DND-41 (cell line): Measurements from ENCODE around the gene AUTS2.

Source experiments
- EZH2 ChIP-seq: IDR thresholded peaks from 3 replicates; pipeline ENCODE4 v1.6.1; 2012; ENCODE audit warnings: borderline replicate concordance, low read depth, mild to moderate bottlenecking, moderate library complexity, low read length, inconsistent platforms; ENCODE audit not compliant: severe bottlenecking
- TF ChIP-seq, protein P1 (sequence below): IDR thresholded peaks from 2 replicates; pipeline ENCODE4 v1.5.1; 2012; ENCODE audit warnings: borderline replicate concordance, low read length, moderate library complexity, mild to moderate bottlenecking; ENCODE audit not compliant: poor library complexity, severe bottlenecking; ENCODE audit errors: extremely low read depth

DNA sequence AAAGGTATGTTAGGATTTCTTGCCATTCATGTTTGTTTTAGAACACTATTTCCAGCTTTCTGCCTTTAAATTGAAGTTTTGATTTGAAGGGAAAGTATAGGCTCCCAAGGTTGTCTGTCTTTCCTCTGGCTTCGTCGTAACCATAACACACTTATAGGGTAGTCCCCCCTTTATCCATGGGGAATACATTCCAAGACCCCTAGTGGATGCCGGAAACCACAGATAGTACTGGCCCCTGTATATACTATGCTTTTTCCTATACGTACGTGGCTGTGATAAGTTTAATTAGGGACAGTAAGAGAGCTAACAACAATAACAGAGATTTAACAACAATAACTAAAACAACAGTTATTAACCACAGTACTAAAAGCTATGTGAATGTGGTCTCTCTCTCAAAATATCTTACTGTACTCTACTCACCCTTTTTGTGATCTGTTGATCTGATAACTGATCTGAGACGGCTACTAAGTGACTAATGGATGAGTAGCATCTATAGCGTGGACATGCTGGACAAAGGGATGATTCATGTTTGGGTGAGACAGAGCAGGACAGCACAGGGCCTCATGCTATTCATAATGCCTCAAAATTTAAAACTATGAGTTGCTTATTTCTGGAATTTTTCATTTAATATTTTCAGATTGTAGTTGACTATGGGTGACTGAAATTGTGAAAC lies 273.1 kb downstream of the AUTS2 start:
- TF ChIP-seq, protein P1, sequence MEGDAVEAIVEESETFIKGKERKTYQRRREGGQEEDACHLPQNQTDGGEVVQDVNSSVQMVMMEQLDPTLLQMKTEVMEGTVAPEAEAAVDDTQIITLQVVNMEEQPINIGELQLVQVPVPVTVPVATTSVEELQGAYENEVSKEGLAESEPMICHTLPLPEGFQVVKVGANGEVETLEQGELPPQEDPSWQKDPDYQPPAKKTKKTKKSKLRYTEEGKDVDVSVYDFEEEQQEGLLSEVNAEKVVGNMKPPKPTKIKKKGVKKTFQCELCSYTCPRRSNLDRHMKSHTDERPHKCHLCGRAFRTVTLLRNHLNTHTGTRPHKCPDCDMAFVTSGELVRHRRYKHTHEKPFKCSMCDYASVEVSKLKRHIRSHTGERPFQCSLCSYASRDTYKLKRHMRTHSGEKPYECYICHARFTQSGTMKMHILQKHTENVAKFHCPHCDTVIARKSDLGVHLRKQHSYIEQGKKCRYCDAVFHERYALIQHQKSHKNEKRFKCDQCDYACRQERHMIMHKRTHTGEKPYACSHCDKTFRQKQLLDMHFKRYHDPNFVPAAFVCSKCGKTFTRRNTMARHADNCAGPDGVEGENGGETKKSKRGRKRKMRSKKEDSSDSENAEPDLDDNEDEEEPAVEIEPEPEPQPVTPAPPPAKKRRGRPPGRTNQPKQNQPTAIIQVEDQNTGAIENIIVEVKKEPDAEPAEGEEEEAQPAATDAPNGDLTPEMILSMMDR, result no peak
- no peak for TF ChIP-seq EZH2
